Omental fat pad (tissue), 4 donors: ENCODE results near the gene MRPL45. TPM values are rescaled to one million over a fixed set of nuclear protein-coding genes. Genes with fewer than 3 reads are reported as not detected.

Source experiments
- ATAC-seq: fragments of 150-250 bp; one replicate; pipeline ENCODE4 v1.9.1; 2016; ENCODE audit warnings: mild to moderate bottlenecking, moderate library complexity; ENCODE audit not compliant: low FRiP score
- DNase-seq: peaks from one replicate; pipeline ENCODE4 v3.0.0-alpha.2; 2019; ENCODE audit warnings: low spot score
- CTCF ChIP-seq, 3 donors: fragments of 450-650 bp; IDR thresholded peaks; one replicate each; pipeline ENCODE4 v1.5.1; 2016 to 2017; ENCODE audit warnings: antibody characterized with exemption in 3 of 3, mild to moderate bottlenecking in 3 of 3, moderate library complexity in 2 of 3
- total RNA-seq, 4 donors: library from RNA; depleted of rRNA; stranded (reverse); fragments of >200 nt; gene quantifications; one replicate each; pipeline ENCODE4 v1.1.0, GENCODE V29; 2016

Gene MRPL45
- total RNA-seq, 4 donors from 2014 or later: 19.1 to 38.4 (median 31.6) TPM

GRCh38 chr17:38338535-38338934 is 41.6 kb downstream of the MRPL45 start:
- DNase-seq: no peak
- no peak for TF ChIP-seq CTCF (IDR thresholded peaks at IDR 0.05)

GRCh38 chr17:38339891-38340290 is 42.9 kb downstream of the MRPL45 start:
- ATAC-seq (no peak), DNase-seq (no peak)
- no peak for TF ChIP-seq CTCF (IDR thresholded peaks at IDR 0.05)

More at GRCh38 chr17:38338535-38338934, 41.6 kb downstream of the MRPL45 start:
- no peak for ATAC-seq

- TF ChIP-seq CTCF (IDR thresholded peaks at IDR 0.05): no peak
- no peak for ATAC-seq
- no peak for DNase-seq
Observed at GRCh38 chr17:38341035-38341721, 44.2 kb downstream of the MRPL45 start.

GRCh38 chr17:38342886-38343607 is 46.1 kb downstream of the MRPL45 start:
- ATAC-seq (no peak), DNase-seq (no peak)
- TF ChIP-seq CTCF (IDR thresholded peaks at IDR 0.05): no peak

GRCh38 chr17:38343608-38344419 is 46.8 kb downstream of the MRPL45 start, which contains the start of gene GPR179:
Gene GPR179, minus strand, starts transcription at chr17:38343956. Its CDS starts 167 bp downstream, at chr17:38343789.
- DNase-seq (no peak), ATAC-seq (no peak)
- TF ChIP-seq CTCF (IDR thresholded peaks at IDR 0.05): no peak

- TF ChIP-seq CTCF (IDR thresholded peaks at IDR 0.05): no peak
- ATAC-seq (no peak), DNase-seq (no peak)
Observed at GRCh38 chr17:38344420-38344745, 47.4 kb downstream of the MRPL45 start.
